Gastrocnemius medialis (tissue), 4 donors: ENCODE measurements around the gene GFAP.

Experiments
- CTCF ChIP-seq, 5 experiments: fragments of 450-650 bp in 3 of 5; fragments of 200-600 bp in 2 of 5; sonication (generic) in 2 of 5; IDR thresholded peaks in 4 of 5; conservative IDR thresholded peaks in 1 of 5; 1 replicate in 4 of 5; 2 replicates in 1 of 5; pipeline ENCODE4 v1.5.1; 2016 to 2019; ENCODE audit warnings: antibody characterized with exemption in 5 of 5, mild to moderate bottlenecking in 3 of 5, moderate library complexity in 3 of 5
- POLR2A ChIP-seq, 2 donors: fragments of 450-650 bp; IDR thresholded peaks; one replicate each; pipeline ENCODE4 v1.6.1; 2017; ENCODE audit warnings: antibody characterized with exemption in 2 of 2, mild to moderate bottlenecking in 2 of 2, moderate library complexity in 2 of 2

GRCh38 chr17:44859701-44860100, 55.6 kb downstream of the GFAP start:
- TF ChIP-seq CTCF (IDR thresholded peaks at IDR 0.05 in 4 of 5, conservative IDR thresholded peaks at IDR 0.05 in 1 of 5) (no peak), POLR2A (IDR thresholded peaks at IDR 0.05) (no peak)
